ENCODE data around the gene LENG1.
A peak's percentile ranks its signal among the peaks of the same experiment; 100 is the strongest.

Gene LENG1

DNA sequence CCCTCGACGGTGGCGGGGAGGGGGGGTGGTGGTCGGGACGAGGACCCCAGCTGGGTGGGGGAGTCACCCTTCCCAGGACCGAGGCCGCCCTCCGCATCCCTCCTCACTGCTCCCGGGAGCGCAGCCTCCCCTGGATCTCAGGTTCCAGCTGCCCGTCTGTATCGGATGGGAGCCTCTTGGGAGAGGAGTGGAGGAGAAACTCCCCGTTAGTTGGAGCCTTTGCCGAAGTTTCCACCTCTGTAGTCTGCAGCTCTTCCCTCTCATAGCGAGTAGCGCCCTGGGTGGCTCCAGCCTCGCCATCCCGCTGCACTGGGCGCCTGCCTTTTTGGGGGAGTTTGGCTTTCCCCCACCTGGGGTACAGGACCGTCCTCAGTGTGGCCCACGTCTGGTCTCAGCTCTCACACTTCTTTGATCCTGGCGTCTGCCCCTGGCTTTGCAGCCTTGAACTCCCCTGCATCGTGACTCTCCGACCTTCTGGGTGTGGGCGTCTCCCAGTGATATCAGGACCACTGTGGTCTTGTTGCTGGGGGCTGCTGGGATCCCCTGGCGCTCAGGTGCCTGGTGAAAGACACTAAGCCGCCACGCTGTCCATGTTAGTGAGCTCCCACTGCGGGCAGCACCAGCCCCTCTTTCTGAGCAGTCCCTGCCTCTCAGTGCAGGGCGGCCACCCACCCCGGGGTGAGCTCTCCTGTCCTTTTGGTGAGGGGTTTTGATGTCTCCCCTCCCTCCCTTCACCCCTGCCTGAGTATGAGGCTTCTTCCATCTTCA lies 20.8 kb downstream of the LENG1 start:
- DNase-seq (ENCODE audit: low spot score): no peak

DNA sequence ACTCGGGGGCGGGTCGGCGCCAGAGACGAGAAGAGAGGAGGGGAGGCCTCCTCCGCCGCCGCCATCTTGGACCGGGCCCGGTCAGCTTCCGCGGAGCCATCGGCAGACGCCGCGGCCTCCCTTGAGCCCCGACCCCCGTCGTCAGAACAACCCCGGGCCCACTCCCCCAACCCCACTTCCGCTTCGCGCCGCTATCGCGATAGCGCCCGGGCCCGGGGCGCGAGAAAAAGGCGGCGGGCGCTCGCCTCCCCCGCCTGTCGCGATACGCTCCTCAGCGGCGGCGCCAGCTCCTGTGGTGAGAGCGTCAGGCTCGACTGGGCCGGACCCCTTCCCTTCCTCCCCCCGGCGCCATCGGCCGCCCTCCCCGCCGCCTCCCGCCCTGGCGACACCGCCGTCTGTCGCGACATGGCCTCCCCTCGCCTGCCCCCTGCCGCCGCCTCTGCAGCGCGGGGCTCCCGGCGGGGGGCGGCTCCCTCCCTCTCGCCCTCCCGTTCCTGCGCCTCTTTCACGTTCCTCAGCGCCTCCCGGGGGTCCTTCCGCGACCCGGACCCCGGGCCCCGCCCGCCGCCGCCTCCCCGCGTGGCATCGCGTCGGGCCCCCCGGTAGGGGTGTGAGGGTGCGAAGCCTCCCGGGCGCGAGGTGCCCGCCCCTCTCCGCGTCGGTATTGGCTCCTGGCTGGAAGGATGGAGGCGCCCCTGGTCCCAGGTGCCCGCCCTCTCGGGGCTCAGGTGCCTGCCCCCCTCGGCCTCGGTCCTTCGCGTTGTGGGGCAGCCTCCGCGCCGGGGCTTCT lies 21.6 kb downstream of the LENG1 start, which contains the start of gene CNOT3:
Gene CNOT3, plus strand, starts transcription at position 64 of the 790 bp plus-strand sequence. CDS start 5,217 bp downstream, outside the sequence.
- DNase-seq (ENCODE audit: low spot score): no peak

DNA sequence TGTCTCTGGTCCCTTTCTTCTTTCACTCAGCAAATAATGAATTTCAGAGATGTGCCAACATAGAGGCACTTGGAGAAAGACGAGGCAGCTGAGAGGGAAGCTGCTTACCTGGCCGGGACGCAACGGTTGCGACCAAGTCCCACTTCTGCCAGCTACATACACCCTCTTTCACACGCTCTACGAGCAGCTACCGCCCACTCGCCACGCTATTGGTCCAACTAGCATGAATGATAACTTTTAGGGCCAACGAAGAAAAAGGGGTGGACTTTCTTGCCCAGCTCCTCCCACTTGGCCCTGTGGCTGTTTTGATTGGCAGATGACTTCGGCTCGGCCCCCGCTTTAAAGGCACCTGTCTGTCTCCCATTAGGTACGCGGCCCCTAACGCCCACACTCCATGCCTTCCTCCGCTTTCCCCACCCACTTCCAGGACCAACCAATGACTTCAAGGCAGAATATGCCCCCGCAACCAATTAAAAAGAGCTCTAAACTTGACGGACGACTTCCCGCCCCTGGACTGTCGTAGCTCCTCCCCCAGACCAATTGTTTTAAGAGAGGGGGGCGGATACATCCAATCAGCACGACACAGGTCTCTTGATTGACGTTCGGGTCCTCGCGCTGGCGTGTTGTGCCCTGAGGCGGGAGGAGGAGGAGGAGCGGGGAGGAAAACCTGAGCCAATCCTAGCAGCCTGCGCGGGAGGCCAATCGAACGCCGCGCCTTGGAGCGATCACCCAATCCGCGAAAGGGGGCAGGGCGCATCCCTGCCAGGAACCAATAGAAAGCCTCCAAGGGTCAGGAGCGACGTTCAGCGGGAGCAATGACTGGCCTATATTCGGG lies 22.4 kb downstream of the LENG1 start:
- DNase-seq (ENCODE audit: low spot score): peak; percentile 100

DNA sequence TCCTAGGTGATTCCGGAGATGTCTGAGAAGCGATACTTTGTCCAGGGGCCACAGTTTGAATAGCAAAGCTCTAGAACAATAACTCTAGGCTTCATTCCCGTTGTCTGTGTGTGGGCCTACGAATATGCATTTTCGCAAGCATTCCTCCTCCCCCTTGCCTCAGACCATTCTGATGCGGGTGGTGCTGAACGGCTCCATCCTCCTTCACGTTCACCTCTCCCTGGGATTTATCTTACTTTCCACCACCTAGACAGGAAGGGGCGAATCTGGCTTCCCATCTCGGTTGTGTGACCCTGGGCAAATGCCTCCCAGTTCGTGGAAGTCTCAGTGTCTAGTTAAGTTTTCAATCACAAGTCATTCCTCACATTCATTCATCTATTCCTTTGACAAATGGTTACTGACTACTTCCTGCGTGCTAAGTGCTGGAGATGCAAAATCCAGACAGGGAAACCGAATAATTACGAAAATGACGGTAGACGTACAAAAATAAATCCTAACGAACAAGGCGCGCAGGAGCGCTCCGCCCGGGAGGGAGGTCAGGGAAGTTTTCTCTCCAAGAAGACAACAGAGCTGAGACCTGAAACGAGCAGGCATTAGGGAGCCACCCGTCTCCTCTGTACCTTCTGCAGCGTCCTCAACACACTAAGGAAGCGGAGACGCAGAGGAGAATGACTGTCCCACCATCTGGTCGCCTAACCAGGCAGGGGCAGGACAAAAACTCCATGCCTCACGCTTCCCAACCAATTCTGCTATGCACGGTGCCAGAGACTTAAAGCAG lies 23.2 kb downstream of the LENG1 start:
- no peak for DNase-seq (ENCODE audit: low spot score)

DNA sequence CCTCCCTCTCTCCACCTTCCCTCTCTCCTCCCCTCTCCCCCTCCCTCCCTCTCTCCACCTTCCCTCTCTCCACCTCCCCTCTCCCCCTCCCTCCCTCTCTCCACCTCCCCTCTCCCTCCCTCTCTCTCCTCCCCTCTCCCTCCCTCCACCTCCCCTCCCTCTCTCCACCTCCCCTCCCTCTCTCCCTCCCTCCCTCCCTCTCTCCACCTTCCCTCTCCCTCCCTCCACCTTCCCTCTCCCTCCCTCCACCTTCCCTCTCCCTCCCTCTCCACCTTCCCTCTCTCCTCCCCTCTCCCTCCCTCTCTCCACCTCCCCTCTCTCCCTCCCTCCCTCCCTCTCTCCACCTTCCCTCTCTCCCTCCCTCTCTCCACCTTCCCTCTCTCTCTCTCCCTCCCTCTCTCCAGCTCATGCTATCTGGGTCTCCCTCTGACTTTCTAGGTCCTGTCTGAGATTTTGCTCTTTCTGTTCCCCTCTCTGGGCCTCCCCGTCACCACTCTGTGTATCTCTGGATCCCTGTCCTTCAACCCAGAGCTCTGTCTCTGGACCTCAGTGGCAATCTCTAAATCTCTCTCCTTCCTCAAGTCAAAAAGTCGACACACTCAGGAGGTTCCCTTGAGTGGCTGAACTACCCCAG lies 25.4 kb downstream of the LENG1 start:
- no peak for DNase-seq (ENCODE audit: low spot score)

DNA sequence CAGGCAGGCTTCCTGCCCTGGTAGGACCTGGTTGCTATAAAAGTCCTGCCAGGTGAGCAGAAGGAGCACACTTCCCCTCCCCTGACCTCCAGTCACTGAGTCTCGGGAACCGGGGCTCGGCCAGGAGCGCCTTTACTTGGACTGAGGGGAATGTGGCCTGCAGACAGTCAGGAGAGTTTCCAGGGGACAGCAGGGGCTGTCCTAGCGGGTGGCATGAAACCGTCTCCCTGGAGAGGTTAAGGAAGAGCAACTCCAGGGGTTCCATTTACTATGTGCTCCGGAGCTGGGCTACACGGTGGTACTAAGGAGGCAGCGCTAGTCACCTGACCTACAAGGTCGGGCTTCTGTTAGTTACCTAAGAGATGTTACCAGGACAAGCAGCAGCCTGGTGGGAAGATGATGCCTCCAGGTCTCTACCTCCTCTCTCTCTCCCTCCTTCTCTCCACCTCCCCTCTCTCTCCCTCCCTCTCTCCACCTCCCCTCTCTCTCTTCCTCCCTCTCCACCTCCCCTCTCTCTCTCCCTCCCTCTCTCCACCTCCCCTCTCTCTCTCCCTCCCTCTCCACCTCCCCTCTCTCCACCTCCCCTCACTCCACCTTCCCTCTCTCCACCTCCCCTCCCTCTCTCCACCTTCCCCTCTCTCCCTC lies 26.1 kb downstream of the LENG1 start:
- no peak for DNase-seq (ENCODE audit: low spot score)

DNA sequence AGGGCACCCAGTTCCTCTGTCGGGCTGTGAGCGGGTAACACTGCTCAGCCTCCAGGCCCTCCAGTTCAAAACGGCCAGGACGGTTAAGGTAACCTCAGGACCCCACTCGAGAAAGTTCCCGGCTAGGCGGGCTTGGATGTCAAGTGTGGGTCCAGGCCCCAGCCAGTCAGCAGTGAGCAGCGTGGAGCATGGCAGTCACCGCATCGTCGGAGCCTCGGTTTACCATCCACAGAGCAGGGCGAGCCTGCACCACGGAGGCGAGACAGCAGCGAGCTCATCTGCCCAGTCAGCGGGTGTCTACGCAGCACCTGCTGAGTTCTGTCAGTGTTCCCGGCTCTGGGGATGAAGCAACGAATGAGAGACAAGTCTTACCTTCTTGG lies 29.9 kb downstream of the LENG1 start:
- no peak for DNase-seq (ENCODE audit: low spot score)

DNA sequence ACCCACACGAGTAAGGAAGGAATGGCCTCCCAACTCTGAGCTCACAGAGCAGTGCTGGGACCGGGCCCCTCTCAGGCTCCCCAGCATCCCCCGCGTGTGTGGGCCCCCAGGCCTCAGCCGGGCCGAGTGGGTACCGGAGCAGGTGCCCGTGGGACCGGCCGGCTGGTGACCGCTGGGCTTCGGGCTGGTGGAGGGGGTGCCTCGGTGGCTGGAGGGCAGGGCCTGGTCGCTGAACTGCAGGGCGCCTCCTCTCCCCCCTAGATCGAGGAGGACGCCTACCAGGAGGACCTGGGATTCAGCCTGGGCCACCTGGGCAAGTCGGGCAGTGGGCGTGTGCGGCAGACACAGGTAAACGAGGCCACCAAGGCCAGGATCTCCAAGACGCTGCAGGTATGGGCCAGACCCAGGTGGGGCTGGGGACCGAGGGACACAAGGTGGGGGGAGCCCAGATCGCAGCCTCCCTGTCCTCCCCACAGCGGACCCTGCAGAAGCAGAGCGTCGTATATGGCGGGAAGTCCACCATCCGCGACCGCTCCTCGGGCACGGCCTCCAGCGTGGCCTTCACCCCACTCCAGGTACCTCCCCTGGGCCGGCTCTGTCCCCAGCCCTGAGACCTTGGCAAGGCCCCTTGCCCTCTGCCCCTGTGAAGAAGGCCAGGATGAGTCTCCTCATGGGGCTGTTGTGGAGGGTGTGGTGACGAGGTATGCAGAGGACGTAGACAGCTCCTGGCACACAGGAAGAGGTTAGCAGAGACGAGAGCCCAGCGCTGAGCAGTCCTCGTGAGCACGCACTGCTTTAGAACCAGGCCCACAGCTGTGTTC lies 30.5 kb downstream of the LENG1 start:
- no peak for DNase-seq (ENCODE audit: low spot score)

DNA sequence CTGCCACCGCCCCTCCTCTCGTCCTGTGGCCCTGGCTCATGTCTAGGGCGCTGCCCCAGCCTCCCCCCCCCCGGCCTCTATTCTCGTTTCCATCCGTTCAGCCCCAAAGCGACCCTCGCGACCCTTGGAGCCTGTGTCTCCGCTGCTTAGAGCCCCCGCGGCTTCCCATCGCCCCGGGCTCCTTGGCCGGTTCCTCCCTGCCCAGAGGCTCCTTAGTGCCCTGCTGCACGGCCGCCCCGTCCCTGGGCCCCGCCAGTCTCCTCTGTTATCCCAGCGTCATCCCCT lies 31.1 kb downstream of the LENG1 start:
- no peak for DNase-seq (ENCODE audit: low spot score)

DNA sequence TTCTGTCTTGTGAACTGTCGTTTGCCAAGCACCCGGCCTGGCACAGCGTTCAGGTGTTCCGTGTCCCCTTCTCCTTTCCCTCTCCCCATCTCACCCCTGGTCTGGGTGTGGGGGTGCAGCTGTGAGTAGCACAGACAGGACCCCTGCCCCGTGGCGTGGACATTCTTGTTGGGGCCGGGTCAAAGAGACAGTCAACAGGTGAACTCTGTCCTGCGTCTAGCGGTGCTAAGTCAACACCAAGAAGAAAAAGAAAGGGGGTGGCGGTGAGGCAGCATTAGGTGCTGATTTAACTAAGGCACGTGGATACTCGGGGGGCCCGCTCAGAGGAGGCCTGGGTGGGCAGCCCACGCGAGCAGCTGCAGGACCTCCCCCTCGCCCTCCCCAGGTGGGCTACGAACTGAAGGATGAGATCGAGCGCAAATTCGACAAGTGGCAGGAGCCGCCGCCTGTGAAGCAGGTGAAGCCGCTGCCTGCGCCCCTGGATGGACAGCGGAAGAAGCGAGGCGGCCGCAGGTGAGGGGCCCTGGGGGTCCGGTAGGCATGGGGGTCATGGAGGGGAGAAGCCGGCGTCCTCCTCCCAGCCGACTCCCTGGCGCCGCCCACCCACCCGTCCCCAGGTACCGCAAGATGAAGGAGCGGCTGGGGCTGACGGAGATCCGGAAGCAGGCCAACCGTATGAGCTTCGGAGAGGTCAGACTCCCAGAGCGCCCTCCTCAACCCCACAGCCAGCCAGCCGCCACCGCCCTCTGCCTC lies 31.7 kb downstream of the LENG1 start:
- no peak for DNase-seq (ENCODE audit: low spot score)

DNA sequence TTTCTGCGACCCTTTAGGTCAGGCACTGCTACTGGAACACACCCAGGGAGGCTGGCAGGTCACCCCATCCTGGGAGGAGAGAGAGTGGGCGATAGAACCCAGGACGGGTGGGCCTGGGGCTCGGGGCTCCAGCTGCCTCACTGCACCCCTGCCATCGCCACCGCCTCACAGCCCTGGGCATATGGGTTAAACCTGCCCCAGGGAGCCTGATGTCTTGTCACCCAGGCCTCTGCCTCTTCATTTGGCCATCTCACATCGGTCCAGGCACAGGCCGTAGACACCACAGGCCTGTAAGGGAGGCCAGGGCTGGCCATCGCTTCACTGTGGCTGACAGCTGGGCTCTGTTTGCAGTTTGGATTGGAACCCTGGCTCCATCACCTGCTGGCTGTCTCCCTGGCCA lies 33.8 kb downstream of the LENG1 start:
- no peak for DNase-seq (ENCODE audit: low spot score)

DNA sequence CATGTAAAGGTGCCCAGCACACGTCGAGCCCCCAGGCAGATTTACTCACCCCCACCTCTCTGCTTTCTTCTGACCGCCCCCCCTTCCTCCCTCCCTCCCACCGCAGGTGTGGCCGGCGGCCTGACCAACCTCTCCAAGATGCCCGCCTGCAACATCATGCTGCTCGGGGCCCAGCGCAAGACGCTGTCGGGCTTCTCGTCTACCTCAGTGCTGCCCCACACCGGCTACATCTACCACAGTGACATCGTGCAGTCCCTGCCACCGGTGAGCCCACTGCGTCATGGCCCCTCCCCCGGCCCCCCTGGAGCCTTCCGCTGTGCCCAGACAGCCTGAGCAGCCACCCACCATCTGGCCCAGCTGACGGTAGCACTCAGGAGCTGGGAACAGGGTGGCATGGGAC lies 35.1 kb downstream of the LENG1 start:
- no peak for DNase-seq (ENCODE audit: low spot score)

DNA sequence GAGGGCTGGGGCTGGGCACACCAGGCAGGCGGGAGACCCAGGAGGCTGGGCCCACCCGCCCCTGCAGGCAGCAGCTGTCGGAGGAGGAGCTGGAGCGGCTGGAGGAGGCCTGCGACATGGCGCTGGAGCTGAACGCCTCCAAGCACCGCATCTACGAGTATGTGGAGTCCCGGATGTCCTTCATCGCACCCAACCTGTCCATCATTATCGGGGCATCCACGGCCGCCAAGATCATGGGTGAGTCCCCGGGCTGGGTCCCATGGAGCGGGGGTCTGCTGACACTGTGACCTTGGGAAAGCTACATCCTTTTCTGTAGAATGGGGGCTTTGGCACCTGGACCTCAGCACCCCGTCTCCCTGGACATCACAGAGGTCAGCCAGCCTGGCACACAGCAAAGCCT lies 35.8 kb downstream of the LENG1 start:
- no peak for DNase-seq (ENCODE audit: low spot score)

DNA sequence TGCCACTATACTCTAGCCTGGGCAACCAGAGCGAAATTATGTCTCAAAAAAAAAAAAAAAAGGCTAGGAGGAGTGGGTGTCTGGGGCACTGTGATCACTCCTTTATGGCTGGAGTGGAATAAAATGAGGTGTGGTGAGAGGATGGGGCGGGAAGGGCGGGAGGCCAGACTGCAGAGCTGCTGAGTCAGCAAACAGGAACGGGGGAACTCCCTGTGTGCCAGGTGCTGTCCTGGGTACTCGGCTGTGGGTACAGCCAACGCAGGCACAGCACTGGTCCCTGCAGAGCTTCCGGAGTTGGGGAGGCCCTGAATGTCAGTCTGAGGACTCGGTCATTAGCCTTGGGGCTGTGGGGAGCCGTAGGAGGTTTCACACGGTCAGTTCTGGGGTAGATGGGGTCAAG lies 38.3 kb downstream of the LENG1 start:
- no peak for DNase-seq (ENCODE audit: low spot score)

DNA sequence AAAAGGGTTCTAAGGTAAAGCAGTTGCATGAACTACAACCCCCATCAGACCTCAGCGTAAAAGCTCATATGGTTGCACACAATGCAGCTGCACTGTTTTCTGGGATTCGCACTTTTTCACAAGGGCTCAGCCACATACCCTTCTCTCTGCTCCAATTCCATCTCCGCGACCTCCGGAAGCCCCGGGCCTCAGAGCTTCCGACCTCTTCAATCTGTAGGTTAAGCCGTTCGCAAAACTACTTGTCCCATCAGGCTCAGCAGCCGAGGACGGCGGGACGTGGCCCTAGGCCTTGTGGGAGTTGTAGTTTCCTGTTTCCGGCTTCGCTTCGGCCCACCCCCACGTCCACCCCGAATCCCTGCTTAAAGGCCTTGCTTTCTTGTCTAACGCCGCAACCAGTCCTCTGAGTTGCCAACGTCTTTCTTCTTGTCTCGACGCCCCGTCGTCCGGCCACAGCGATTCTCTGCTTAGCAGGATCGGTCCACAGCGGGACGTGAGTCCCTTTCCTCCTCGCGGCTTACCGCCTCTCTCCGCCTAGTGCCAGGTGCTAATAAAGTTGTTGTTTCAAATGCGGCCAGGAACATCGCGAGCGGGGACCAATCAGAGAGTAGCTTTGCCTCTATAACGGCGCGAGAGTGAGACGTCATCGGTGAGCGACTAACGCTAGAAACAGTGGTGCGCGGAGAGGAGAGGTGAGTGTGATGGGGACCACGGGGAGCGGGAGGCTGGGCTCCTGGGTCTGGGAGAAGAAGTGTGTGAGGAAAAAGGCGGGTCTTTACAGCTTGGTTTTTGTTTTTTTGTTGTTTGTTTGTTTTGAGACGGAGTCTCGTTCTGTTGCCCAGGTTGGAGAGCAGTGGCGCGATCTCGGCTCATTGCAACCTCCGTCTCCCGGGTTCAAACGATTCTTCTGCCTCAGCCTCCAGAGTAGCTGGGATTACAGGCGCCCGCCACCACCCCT lies 44.1 kb downstream of the LENG1 start, which contains the start of the genes PRPF31 and TFPT:
Gene PRPF31, plus strand, starts transcription at position 646 of the 955 bp plus-strand sequence. CDS start 2,525 bp downstream, outside the sequence.
Gene TFPT, minus strand, starts transcription at position 549 of the 955 bp plus-strand sequence. Its CDS starts 388 bp downstream, at position 161.
- peak; percentile 97 for DNase-seq (ENCODE audit: low spot score)

DNA sequence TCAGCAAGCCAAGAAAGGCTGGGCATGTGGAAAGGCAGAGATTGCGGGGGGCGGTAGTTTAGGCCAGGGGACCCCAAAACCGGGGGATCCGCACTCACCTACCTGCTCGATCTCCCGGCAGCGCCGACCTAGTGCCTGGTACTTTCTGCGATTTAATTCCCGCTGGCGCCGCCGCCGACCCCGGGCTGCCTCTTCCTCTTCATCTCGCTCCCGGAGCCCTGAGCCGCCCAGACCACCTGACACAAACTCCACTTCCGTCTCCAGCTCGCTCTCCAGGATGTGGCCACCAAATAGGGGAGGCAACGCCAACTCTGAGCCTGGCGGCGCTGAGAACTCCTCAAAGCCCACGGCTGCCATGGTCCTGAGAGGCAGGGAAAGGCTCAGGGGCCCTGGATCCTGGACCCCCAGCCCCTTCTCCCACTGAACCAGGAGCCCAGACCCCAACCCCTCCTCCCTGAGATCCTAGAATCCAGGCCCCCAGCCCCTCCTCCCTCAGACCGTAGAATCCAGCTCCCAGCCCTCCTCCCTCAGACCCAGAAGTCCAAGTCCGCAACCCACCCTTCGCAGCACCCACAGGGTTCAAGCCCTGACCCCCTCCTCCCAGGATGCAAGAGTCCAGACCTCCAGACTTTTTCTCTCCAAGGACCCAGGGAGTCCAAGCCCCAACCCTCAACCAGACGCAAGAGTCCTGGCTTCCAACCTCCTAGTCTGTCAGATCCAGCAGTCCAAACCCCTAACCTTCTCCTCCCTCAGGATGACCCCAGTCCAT lies 45.0 kb downstream of the LENG1 start:
- DNase-seq (ENCODE audit: low spot score): no peak

DNA sequence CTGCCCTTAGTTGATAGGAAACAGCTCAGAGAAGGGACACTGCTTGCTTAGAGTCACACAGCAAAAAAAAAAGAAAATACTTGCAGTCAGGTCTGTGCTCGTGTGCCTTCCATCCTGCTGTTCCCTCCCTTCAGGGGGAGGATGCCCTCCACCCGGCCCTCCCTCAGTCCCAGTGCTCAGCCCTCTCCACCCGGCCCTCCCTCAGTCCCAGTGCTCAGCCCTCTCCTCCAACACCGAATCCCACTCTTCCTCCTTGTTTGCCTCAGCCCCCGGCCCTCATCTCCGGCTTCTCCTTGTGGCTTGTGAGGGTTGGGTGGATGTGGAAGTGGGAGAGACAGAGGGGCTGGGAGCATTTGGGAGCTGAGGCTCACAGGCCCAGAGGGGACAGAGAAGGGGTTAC lies 49.9 kb downstream of the LENG1 start:
- no peak for DNase-seq (ENCODE audit: low spot score)
